T1000 (cell line): Measurements from ENCODE around the gene LIF.
"Not testable (repeated sequence)": the region's sequence is repeated elsewhere in the genome, so short reads cannot be mapped to it uniquely, and the experiment has no call there.

ENCODE experiments used
- DNase-seq: peaks from one replicate; lab custom pipeline; 2025; ENCODE audit warnings: mixed read lengths; lab: John Stamatoyannopoulos, UW

Gene LIF

GRCh38 chr22:30206944-30207343 lies 39.6 kb downstream of the LIF start:
- peak; percentile 79 for DNase-seq

GRCh38 chr22:30205281-30206115 lies 41.1 kb downstream of the LIF start:
- DNase-seq = peak; percentile 75

DNA sequence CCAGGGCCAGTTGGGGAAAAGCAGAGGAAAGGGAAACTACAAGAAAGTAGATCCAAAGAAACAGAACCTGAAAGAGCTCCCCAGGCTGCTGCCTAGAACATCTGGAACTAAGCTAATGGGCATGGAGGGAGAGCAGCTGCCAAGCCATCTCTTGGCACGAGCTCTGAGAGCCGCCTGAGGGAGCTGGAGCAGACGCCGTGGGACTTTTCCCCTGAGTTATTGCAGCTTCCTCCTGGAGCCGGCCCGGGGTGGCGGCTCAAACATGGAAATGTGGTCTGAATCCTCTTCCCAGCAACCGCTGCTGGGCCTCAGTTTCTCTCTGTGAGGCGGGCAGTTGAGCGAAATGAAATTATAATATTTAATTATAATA lies 41.8 kb downstream of the LIF start:
- DNase-seq = no peak

GRCh38 chr22:30204015-30204741 lies 42.4 kb downstream of the LIF start:
- DNase-seq = no peak

DNA sequence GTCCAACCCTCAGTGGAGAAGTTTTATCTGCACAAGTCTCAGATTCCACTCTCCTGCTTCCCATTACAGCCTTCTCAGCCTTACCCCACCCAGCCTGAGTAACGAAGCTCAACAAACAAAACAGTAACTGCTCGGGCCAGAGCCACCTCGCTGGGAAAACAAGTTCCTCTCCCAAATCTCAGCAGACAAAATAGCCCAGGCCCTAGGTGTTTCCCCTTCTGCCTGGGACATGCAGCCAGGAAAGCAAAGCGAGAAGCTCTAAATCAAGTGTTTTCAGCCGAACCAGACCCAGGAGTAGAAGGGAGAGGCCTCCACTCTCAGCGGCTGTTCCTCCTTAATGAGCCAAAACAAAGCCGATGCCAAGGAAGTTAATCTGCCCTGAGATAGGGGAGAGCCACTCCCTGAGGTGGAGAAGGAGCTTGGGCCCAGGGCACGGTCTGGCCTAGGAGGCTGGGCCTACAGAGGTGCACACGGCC lies 44.0 kb downstream of the LIF start:
- DNase-seq = no peak

DNA sequence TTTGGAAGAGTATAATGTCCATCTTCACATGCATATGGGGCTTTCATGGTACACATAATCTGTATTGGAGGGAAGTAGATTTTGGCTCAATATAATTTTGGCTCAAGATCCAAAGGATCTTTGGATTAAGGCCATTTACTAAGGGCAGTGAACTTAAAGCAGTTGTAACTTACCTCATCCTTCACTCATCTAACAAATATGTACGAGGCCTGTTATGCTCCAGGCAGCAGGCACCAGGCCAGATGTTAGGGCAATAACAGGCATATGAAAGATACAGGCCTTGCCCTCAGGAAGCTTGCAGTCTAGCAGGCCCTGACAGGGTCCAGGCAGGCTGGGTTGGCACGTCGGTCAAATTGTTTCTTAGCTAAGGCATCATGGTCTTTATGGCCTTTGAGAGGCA lies 44.6 kb downstream of the LIF start:
- no peak for DNase-seq

GRCh38 chr22:30200905-30201304 lies 45.7 kb downstream of the LIF start:
- DNase-seq = not testable (repeated sequence)

- DNase-seq = no peak
Measured at GRCh38 chr22:30198921-30199320, 47.6 kb downstream of the LIF start.

DNA sequence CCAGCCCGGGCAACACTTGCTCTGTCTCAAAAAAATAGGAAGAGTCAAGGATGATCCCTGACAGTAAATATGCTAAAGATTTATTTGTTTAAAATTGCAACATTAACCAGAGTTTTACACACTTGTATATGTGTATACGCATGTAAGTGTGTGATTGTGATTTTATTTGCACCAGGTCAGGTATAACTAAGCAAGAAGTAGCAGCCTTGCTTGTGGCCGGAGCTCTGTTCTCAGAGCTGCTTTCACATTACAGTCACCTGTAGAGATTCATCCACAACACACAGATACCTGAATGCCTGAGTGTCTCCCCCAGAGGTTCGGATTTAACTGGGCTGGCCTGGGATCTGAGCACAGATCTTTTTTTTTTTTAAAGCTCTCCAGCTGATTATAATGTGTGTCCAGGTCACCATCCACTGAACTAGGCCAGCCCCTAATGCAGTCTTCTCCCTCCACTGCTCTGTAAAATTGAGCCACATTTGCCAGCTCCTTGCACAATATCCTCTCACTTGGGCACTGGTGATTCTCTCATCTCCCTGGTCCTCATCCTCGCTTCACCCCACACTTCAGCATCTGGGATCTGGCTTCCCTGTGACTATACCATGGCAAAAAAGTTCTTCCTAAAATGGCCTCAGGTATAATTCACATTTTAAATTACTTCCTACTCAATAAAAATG lies 48.3 kb downstream of the LIF start:
- no peak for DNase-seq

DNA sequence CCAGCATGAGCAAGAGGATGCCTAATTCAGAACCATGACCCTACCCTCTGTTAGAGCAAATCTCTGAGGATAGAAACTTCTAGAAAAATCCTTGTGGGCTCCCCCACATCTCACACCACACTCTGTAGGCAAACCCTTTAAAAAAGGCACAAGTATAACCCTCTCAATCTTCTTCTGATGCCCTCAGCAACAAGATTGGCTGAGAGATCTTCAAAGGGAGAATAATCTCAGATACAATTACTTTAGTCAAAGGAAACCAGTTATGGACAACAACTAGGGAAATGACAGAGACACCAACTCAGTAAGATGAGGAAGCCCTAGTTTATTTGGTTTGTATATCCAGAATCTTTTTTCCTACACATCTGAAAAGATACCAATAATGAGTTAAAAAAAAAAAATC lies 49.2 kb downstream of the LIF start:
- DNase-seq = no peak

DNA sequence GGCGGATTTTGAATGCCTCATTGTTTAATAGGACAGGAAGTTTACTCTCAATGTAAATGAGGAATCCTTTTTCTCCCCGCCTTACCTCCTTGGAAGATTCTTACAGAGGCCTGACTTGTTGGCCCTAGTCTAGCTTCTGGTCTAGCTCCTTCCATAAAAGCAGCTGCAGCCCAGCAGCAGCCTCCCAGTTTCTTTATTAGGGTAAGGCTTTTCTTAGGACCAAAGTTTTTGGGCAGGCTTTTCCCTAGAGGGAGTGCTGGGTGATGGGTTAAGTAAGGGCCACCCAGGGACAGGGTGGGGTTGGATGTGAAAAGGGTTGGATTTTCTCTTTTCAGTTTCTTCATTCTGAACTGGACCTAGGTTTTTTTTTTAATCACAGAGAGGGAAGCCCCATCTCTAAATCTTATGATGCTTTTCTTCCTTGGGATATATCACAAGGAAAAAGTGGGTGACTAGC lies 49.7 kb downstream of the LIF start:
- DNase-seq = no peak

DNA sequence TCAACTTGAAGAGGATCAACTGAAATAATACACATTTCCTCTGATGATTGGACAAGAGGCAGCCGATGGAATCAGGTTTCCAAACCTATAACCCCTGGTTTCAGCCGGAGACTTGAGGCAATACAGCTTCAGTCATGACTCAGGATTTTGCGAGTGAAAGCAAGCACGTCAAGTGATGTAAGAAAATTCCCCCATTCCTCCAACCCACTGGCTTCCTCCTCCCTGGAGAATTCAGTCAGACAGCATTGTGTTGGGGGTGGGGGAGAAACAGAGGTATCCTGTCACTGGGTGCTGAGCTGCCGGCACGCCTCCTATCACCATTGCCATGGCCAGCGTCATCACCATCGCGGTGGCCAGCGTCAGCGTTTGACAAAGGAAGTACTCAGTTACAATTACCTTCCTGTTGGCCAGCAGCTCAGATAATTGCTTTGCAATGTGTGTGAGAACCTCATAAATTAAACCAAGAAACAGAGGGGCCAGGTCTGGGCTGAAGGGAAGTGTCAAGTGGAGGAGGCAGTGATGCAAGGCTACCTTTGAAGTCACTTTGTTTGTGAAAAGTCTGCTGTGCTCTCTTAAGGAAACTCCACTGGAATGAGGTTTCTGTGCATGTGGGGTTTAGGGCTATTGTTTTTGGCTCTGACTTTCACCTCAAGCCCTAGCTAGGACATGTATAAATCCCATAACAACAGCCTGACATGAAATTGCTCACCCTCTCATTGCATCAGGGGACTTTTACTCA lies 50.2 kb downstream of the LIF start:
- DNase-seq = peak; percentile 90

DNA sequence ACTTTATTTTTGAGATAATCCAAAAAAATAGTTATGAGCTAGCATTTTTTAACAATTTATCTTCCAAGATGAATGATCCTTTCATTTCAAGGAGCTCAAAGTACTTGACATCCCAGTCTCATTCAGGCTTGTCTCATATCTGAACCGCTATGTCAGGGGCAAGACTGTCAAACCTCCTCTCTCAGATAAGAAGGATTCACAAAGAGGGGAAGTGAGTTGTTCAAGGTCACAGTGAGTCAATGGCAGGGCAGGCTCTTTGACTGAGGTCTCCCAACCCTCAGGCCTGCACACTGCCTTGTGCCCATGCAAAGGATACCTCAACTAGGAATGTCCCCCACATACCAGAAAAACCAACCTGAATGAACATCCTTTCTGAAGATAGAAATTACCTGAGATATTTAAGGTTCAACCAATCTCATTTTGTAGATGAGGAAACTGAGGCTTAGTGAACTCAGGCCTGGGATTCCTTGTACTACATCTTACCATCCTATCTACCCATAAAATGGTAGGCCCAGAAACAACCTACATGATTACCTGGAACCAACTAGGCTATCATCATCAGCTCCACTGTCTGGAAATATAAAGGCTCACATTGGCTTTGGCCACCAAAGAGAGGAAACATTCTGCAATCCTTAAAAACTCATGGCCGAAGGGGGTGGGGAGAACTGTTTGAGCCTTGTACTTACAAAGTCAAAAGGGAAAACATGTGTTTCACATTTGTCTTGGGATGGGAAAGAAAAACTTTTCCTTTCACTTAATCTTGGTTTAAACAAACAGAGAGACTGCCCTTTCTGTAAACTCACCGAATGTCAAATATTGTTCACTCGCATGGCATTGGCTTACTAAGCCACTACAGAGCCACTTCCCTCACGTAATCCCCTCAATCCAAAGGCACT lies 51.1 kb downstream of the LIF start:
- DNase-seq = no peak

DNA sequence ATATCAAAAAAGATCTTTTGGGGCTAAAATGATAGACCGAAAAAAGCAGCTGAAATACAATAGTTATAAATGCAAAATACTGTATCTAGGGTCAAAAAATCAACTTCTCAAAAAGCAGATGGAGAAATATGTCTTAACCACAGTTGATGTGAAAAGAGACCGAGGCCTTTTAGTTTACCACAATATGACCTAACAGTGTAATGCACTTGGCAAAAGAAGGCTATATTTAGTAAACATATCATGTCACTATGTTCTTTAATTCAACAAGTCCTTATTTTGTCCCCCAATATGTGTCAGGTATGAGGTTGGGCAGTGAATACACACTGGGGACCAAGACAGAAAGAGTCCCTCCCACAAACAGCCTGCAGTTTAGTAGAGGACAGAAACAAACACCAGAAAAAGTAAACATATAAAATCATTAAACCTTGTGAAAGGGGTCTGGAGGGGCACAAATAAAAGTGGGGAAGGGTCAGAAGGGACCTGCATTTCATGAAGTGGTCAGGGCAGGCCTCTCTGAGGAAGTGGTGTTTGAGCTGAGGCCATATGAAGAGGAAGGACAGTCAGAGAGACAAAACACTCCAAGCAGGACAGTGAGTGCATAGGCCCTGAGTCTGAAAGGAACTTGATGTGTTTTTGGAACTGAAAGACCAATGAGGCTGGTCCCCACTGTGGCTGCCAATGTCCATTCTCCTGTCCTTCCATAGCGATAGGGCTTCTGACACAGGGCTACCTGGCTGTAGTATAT lies 53.4 kb downstream of the LIF start:
- DNase-seq = no peak

DNA sequence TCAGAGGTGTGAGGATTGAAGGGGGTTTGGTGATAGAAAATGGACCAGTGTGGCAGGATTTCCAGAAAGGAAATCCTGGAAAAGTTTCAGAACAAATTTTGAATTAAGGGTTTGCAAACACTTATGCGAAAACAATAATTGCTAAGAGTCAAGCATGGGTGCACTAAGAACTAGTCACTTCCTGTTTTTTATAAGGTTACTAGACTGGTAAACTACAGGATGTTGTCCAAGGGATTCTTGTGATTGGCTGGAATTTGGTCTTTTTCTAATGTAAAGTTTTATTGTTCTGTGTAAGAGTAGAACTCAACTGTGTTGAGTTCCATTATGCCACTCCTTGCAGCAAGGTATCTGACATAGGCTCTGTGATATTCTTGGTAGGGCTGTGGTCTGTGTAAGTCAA lies 54.1 kb downstream of the LIF start:
- no peak for DNase-seq

GRCh38 chr22:30191040-30191701 lies 55.4 kb downstream of the LIF start:
- no peak for DNase-seq

DNA sequence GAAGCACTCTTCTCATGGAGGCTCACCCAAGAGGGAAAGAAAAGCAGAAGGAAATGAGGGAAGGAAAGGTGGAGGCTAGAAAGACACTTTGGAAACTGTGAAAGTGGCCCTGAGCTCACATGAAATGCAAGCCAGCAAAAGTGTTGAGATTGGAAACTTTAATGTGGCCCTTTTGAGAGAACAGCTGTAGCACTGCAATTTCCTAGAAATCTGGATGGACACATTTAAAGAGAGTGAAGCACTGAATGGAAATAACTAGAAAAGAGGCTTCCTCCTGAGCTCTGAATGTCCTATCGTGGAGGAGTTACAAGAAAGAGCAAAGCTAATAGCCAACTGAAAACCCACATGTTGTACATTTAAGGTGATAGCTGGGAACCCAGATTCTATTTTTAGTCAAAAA lies 56.0 kb downstream of the LIF start:
- no peak for DNase-seq
